Effector CD8-positive, alpha-beta T cell (primary cell): ENCODE data around the gene XAF1.
"Not testable (repeated sequence)": the region's sequence is repeated elsewhere in the genome, so short reads cannot be mapped to it uniquely, and the experiment has no call there.

Source experiments
- DNase-seq: peaks from one replicate; lab custom pipeline; 2025; lab: John Stamatoyannopoulos, UW
- total RNA-seq, 4 experiments: gene quantifications; one replicate each; lab custom pipeline; 2026; lab: John Stamatoyannopoulos, UW

XAF1 gene
- total RNA-seq: 42.8 to 129 (median 72.1) reads per million in 4 experiments

- DNase-seq: peak; percentile 13
Observed at GRCh38 chr17:6755731-6756184, at the start of gene XAF1. Gene XAF1, plus strand, starts transcription at chr17:6756046. Its CDS starts 33 bp downstream, at chr17:6756079.

DNA sequence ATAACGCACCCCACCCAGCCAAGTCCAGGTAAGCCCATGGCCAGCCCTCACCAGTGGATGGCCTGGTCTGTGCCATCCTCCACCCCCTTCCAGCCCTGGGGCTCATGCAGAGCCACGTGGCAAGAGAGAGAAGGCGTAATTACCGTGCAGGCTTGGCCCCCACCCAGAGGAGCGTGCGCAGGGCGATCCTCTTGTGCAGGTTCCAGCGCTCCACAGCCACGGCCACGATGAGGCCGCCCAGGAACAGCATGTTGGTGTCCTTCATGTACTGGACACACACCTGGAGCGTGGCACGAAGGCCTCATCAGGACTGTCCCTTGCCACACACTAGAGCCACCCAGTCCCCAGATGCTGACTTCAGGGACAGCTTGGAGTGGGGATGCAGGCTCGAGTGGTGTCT is 49.3 kb upstream of the XAF1 start:
- DNase-seq: no peak

DNA sequence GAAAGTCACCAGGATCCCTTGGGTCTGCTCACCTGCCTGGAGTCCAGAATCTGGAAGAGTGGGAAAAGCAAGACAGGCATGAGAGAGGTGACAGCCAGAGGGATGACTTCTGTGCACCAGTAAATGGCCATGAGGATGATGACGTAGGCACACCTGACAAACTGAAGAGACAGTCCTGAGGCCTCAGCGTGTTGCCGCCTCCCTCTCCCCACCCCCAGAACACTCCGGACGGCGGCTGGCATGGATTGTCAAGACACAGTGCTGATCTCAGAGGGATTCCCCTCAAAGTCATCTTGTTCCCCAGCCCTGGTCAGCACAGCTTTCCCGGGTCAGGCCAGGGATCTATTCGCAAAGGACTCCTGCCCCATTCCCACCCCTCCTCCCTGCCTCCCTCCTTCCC is 48.9 kb upstream of the XAF1 start:
- no peak for DNase-seq

DNA sequence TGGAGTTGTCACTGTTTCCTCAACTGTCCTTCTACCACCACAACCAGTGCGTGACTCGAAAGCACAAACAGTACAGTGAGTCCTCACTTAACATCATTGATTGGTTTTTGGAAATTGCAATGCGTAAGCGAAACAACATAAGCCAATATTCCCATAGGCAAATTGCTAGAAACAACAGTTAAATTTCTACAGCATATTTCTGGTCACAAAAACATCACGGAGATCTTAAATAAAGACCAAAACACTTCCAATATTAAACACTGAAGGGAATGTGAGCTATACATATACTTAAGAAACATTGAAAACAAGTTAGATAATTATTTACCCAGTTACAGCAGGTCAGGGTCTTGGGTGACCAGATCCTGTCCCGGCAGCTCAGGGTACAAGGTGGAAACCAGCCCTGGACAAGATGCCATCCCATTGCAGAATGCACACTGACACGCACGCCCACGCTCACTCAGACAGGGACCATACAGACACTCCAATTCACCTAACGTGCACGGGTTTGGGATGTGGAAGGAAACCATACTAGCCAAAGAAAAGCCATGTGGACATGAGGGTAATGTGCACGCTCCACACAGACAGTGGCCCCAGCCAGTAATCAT is 47.4 kb upstream of the XAF1 start:
- no peak for DNase-seq

DNA sequence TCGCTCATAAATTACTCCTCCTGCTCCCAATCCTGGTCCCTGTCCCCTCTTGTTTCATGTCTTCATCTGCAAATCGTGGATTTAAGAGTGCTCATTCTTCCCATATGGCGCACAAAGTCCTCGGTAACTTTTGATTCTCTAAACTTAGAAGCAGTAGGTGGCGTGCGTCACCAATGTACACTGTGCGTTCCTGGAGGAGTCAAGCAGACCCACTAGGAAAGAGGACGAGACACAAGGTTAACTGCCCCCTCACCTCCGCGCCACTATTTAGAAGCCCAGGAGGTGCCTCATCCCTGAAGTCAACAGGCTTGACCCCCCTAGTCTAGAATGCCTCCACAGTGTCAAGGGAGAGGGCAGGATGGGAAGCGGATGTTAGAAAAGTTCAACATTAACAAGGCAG is 45.5 kb upstream of the XAF1 start:
- DNase-seq: no peak

DNA sequence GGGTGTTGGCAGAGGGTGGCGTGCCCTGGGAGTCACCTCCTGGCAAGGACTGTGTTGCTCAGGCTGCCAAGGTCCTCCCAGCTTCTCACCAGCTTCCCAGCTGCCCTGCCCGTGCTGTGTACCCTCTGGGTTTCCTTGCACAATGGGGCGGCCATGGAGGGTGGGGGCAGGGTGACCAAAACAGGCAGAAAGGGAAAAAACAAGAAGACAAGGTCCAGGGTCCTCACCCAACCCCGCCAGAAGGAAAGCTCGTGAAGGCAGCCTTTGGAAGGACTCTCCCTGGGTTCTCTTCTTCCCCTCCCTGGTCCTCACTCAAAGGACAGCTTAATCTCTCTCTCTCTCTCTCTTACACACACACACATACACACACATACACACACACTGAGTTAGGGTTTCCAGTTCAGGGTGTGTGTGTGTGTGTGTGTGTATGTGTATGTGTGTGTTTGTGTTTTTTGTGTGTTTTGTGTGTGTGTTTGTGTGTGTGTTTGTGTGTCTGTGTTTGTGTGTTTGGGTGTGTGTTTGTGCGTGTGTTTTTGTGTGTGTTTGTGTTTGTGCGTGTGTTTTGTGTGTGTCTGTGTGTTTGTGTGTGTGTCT is 44.7 kb upstream of the XAF1 start:
- DNase-seq: no peak

GRCh38 chr17:6711681-6712057 is 44.2 kb upstream of the XAF1 start:
- no peak for DNase-seq

- no peak for DNase-seq
Observed at GRCh38 chr17:6712058-6712853, 43.6 kb upstream of the XAF1 start.

DNA sequence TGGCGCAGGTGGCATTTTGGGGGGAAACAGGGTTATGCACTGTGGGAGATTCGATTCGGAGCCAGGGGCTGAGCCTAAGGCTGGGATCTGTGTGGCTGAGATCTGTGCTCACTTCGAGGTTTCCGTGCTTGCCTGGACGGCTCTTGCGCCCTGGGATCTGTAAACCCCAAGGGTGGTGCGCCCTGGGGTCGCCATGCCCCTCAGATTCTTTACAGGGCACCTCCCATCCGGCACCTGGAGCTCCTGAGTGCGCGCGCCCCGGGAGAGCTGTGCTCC is 43.1 kb upstream of the XAF1 start:
- DNase-seq: no peak

DNA sequence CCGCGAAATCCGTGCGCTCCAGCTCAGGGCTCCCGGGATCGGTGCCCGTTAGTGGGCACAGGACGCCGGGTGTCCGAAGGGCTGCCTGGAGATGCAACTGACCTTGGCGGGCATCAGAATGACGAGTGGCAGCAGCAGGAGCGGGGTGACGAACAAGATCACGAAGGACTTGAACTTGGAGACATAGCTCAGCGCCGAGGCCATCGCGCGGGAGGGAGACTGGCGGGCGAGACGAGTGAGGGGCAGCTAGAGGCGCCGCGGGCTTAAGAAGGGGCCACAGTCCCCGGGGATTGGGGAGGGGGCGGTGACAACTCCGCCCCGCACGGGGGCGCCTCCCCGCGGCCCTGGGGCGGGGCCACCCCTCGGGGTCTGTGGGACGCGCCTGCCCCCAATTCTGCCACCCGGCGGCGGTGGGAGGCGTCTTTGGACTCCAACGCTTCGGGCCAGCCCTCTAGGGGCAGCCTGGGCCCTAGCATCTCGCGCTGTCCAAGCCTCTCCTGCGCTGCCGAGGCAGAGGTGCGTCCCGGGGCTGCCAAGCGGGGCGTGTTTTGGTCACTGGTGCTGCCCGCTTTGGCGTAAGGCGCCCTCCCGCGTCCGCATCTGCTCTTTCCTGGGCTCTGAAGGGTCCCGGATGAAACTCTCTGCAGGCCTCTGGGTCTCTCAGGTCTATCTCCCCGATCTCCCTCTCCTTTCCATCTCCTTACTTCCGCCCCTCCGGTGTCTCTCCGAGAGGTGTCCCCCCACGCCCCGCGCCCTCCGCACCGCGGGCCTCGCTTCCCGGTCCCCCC is 42.5 kb upstream of the XAF1 start, which contains the start of gene SLC13A5:
SLC13A5 (minus strand) TSS at position 240 of the 788 bp plus-strand sequence; CDS start at position 204, 36 bp downstream.
- no peak for DNase-seq

GRCh38 chr17:6713918-6714271 is 42.0 kb upstream of the XAF1 start:
- DNase-seq: no peak

- no peak for DNase-seq
Observed at GRCh38 chr17:6714315-6714874, 41.5 kb upstream of the XAF1 start.

DNA sequence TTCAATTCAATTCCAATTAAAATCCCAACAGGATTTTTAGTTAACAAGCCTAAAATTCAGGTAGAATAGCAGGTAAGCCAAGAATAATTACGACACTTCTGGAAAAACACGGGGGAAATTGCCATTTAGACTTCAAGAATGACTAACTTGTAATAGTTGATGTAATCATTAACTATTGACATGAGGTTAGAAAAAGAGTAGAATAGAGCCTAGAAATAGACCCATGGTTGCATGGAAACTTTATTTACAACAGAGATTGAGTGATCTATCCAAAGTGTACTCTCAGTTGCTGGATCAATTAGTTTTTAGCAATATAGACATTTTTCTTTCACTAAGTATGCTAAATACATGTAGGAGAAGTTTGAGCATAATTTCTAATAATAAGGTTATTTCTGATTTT is 39.1 kb upstream of the XAF1 start:
- no peak for DNase-seq

GRCh38 chr17:6721744-6722143 is 34.1 kb upstream of the XAF1 start:
- no peak for DNase-seq

- DNase-seq: no peak
Observed at GRCh38 chr17:6724009-6724408, 31.8 kb upstream of the XAF1 start.

DNA sequence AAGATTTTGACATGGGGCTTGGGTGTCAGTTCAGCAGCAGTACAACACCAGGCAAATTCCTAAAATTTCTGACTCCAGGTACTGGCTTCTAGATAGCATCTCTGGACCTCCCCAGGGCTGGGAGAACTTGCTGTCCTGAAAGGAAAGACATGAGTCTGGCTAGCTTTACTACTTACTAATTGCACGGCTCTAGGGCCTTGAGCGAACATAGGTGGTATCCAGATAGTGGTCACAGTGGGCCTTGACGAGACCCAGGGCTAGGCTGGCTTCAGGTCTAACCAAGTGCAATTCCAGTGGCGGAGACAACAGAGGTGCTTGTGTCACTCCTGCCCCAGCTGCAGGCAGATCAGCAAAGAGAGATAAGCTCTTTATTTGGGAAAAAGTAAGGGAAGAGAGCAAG is 26.3 kb upstream of the XAF1 start:
- no peak for DNase-seq

GRCh38 chr17:6746665-6747064 is 9.2 kb upstream of the XAF1 start:
- not testable (repeated sequence) for DNase-seq

- DNase-seq: no peak
Observed at GRCh38 chr17:6748617-6749016, 7.2 kb upstream of the XAF1 start.

DNA sequence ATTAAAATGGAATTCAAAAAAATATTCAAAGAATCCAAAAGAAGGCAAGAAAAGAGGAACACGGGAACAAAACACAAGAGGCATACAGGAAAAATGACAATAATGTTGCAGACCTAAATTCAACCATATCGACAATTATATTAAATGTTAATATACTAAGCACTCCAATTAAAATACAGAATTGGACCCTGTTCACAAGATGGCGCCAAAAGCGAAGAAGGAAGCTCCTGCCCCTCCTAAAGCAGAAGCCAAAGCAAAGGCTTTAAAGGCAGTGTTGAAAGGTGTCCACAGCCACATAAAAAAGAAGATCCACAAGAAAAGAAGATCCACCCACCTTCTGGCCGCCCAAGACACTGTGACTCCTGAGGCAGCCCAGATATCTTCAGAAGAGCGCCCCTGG is 6.3 kb upstream of the XAF1 start:
- no peak for DNase-seq

DNA sequence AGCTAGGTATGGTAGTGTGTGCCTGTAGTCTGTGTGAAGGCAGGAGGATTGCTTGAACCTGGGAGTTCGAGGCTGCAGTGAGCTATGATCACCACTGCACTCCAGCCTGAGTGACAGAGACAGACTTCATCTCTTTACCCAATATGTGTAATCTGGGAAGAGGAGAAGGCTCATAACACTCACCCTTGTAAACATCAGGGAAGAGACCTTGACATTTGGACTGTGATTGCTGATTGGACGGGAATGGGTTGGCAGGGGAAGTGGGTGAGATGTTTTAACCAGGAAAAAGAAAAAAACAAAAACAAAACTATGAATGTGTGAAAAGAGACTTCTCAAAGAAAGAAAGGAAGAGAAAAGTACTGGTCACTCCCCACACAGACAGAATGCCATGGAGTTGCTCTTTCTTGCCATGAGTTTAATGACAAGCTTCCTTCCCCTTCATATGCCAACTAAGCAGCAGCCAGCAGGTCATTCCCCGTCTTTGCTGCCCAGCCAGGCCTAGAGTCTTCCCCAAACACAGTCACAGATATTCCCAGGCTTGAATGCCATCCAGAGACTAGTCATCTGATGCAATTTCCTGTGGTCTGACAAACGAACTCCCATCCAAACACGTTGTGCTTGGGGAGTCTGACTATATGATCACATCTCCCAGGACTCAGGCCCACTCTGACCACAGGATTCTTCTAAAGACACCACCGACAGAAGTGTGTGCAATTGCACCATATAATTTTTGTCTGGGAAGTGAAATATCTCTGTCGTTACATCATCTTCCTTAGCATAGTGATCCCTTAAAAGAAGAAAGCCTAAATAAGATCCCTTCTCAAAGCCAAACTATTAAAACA is 3.6 kb upstream of the XAF1 start:
- DNase-seq: no peak

- DNase-seq: peak; percentile 6
Observed at GRCh38 chr17:6753006-6753445, 2.8 kb upstream of the XAF1 start.
